Measurements from ENCODE around the gene SLC35F2. TPM values are rescaled to one million over a fixed set of nuclear protein-coding genes. Genes with fewer than 3 reads are reported as not detected.

Gene SLC35F2
- total RNA-seq, 4 donors from 2014 or later: 2.7 to 7.6 (median 4.1) TPM

DNA sequence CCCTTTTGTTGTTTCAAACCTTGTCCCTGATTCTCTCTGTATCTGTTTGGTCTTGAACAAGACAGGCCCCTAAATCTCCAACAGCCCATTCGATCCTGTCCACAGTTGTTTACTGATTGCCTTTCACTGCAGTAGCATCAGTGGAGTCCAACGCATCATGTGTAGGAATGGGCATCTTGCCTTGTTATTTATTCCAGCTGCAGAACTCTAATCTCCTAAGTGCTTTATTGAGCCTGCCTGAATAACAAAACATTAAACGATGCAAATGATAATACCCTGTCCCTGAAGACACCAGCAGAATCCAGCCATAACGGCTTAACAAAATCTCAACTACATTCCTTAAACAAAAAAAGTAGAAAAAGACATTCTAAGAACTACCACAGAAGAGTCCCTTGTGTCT is 50.1 kb downstream of the SLC35F2 start:
- TF ChIP-seq POLR2AphosphoS5 (IDR thresholded peaks at IDR 0.05) (no peak), EP300 (IDR thresholded peaks at IDR 0.05) (no peak), POLR2A (IDR thresholded peaks at IDR 0.05) (no peak)
- TF ChIP-seq, protein P1, sequence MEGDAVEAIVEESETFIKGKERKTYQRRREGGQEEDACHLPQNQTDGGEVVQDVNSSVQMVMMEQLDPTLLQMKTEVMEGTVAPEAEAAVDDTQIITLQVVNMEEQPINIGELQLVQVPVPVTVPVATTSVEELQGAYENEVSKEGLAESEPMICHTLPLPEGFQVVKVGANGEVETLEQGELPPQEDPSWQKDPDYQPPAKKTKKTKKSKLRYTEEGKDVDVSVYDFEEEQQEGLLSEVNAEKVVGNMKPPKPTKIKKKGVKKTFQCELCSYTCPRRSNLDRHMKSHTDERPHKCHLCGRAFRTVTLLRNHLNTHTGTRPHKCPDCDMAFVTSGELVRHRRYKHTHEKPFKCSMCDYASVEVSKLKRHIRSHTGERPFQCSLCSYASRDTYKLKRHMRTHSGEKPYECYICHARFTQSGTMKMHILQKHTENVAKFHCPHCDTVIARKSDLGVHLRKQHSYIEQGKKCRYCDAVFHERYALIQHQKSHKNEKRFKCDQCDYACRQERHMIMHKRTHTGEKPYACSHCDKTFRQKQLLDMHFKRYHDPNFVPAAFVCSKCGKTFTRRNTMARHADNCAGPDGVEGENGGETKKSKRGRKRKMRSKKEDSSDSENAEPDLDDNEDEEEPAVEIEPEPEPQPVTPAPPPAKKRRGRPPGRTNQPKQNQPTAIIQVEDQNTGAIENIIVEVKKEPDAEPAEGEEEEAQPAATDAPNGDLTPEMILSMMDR (IDR thresholded peaks at IDR 0.05): no peak
- no peak for ATAC-seq
- H3K9me3 ChIP-seq: no peaks in the 10 kb centered on the region
- H3K4me1 ChIP-seq: no peaks in the 10 kb centered on the region
- WGBS, 2 donors (ENCODE audit: low coverage in 1 of 2): 49 to 60% methylated on average over 2 to 4 of the region's 4 CpGs
- H3K4me3 ChIP-seq: no peak overlapping the region
- no peaks in the 10 kb centered on the region for H3K36me3 ChIP-seq
- no peaks in the 10 kb centered on the region for H3K27me3 ChIP-seq
- H3K27ac ChIP-seq: no peak overlapping the region

DNA sequence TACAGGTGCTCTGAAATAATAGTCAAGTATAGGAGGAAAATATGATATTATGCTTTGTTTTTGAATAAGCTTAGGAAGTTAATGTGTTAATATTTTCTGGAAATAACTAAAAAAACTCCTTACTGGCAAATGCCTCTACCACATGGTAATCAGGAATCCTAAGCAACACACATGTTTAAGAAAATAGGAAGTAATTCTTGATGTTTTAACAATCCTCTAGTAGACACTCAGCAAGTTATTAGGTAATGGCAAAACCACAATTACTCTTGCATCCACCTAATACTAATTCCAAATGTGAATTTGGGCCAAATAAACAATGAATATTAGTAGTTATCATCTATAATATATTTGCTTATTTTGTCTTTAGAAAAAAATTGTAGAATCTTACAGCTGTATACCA is 53.6 kb downstream of the SLC35F2 start:
- Histone ChIP-seq H3K4me1 (no peaks in the 10 kb centered on the region), H3K4me3 (no peak overlapping the region), H3K27ac (no peak overlapping the region), H3K27me3 (no peaks in the 10 kb centered on the region), H3K9me3 (no peaks in the 10 kb centered on the region), H3K36me3 (no peaks in the 10 kb centered on the region)
- no peak for ATAC-seq
- TF ChIP-seq, protein P1 (IDR thresholded peaks at IDR 0.05): no peak
- TF ChIP-seq POLR2AphosphoS5 (IDR thresholded peaks at IDR 0.05) (no peak), EP300 (IDR thresholded peaks at IDR 0.05) (no peak), POLR2A (IDR thresholded peaks at IDR 0.05) (no peak)

DNA sequence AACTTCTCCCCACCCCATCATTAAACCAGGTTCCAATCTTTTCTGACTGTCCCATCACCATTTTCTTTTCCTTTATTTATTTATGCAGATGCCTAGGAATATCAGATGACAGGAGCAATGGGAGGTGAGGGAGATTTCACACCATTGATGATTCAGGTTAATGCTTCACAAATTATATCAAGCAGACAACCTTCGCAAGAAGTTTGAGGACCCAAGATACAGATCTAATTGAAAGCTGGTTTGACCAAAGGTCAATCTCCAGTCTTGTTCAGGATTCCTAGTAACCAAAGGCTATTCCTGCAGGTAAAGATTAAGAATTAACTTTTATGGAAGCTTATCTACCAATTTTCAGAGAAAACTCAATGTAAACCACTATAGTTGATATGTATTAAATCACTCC is 54.4 kb downstream of the SLC35F2 start:
- H3K9me3 ChIP-seq: no peaks in the 10 kb centered on the region
- peaks cover 0 to 4% (median 0%) of the 10 kb centered on the region in 3 donors for H3K4me1 ChIP-seq
- no peaks in the 10 kb centered on the region for H3K36me3 ChIP-seq
- H3K27me3 ChIP-seq: no peaks in the 10 kb centered on the region
- no peak for TF ChIP-seq EP300 (IDR thresholded peaks at IDR 0.05)
- TF ChIP-seq, protein P1 (IDR thresholded peaks at IDR 0.05): no peak
- no peak for TF ChIP-seq POLR2AphosphoS5 (IDR thresholded peaks at IDR 0.05)
- TF ChIP-seq POLR2A (IDR thresholded peaks at IDR 0.05): no peak
- no peak overlapping the region for H3K4me3 ChIP-seq
- WGBS, 2 donors (ENCODE audit: low coverage in 1 of 2): 100% methylated on average over 1 of the region's 1 CpG
- ATAC-seq: no peak
- no peak overlapping the region for H3K27ac ChIP-seq

DNA sequence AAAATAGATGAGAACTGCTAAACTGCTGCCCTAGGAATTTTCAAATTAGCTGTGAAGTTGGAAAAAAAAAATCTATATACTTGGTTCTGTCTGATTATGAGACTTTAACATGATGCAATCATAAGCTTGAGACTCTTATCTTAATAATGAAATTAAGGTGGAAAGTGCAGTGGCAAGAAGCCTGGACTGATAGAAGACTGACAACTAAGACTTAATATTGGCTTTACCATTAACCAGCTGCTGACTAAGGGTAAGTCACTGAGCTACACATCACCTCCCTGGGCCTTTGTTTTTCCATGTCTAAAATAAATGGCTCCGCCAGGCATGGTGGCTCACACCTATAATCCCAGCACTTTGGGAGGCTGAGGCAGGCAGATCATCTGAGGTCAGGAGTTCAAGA is 56.9 kb downstream of the SLC35F2 start:
- Histone ChIP-seq H3K9me3 (no peaks in the 10 kb centered on the region), H3K4me1 (peaks cover 0 to 12% (median 0%) of the 10 kb centered on the region in 3 donors), H3K27ac (no peak overlapping the region), H3K4me3 (no peak overlapping the region), H3K36me3 (no peaks in the 10 kb centered on the region), H3K27me3 (no peaks in the 10 kb centered on the region)
- no peak for TF ChIP-seq POLR2A (IDR thresholded peaks at IDR 0.05)
- 86 to 100% methylated on average over 1 of the region's 1 CpG for WGBS, 2 donors (ENCODE audit: low coverage in 1 of 2)
- ATAC-seq: no peak

DNA sequence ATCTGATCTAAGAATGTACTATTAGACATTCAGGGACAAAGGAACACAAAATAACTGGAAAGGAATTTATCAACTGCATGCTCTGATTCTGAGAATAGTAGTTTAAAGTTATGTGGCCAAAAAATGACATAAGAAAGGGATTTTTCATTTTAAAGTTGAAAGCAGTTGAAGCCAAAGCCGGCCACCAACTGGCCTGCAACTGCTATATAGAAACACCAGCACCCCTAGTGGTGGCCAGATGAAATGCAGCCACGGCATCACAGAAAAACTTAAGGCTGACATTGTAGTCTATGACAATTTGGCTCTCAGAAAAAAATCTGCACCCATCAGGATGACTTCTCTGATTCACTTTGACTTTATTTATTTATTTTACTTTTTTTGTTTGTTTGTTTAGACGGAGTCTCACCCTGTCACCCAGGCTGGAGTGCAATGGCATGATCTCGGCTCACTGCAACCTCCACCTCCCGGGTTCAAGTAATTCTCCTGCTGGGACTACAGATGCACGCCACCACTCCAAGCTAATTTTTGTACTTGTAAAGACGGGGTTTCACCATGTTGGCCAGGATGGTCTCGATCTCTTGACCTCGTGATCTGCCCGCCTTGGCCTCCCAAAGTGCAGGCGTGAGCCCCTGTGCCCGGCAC is 59.2 kb downstream of the SLC35F2 start:
- ATAC-seq: peak; percentile 58
- Histone ChIP-seq H3K4me1 (peaks cover 0 to 12% (median 0%) of the 10 kb centered on the region in 3 donors), H3K9me3 (no peaks in the 10 kb centered on the region), H3K27me3 (no peaks in the 10 kb centered on the region), H3K4me3 (no peak overlapping the region), H3K27ac (peak overlapping the region in 1 of 4 donors; percentile 54), H3K36me3 (no peaks in the 10 kb centered on the region)
- 0 to 69% methylated on average over 2 to 11 of the region's 12 CpGs for WGBS, 2 donors (ENCODE audit: low coverage in 1 of 2)
- TF ChIP-seq POLR2AphosphoS5 (IDR thresholded peaks at IDR 0.05) (peak; percentile 22), EP300 (IDR thresholded peaks at IDR 0.05) (no peak), POLR2A (IDR thresholded peaks at IDR 0.05) (no peak)
- TF ChIP-seq, protein P1 (IDR thresholded peaks at IDR 0.05): peak; percentile 83 to 96 (median 88)

All from gastroesophageal sphincter (tissue), 4 donors.